MM.1S (cell line): ENCODE measurements around the gene P2RX6.
"Not testable (repeated sequence)": the region's sequence is repeated elsewhere in the genome, so short reads cannot be mapped to it uniquely, and the experiment has no call there.

Source experiments
- CTCF ChIP-seq: fragments of 300-600 bp; sonication (generic); IDR thresholded peaks from 2 replicates; pipeline ENCODE4 v1.5.1; 2016; ENCODE audit warnings: antibody characterized with exemption, low read length, mixed read lengths
- EZH2 ChIP-seq: fragments of 300-600 bp; sonication (generic); optimal IDR thresholded peaks from 2 replicates; pipeline ENCODE3; 2017; ENCODE audit warnings: low read depth, mild to moderate bottlenecking, antibody characterized with exemption, low read length, mixed read lengths
- EZH2phosphoT487 ChIP-seq: fragments of 300-600 bp; sonication (generic); IDR thresholded peaks from 2 replicates; pipeline ENCODE4 v1.6.1; 2018; ENCODE audit warnings: antibody characterized with exemption, low read length

GRCh38 chr22:21071796-21072195 lies 56.8 kb downstream of the P2RX6 start:
- TF ChIP-seq EZH2, CTCF, EZH2phosphoT487: not testable (repeated sequence)
